ENCODE results near the gene UNC5A.
"Not testable (repeated sequence)": the region's sequence is repeated elsewhere in the genome, so short reads cannot be mapped to it uniquely, and the experiment has no call there.

Gene UNC5A

GRCh38 chr5:176863765-176864098, 53.4 kb downstream of the UNC5A start:
- DNase-seq (ENCODE audit: low read depth in 2 of 2), result no peak

GRCh38 chr5:176864755-176865154, 54.4 kb downstream of the UNC5A start:
- no peak for DNase-seq (ENCODE audit: low read depth in 2 of 2)

- DNase-seq (ENCODE audit: low read depth in 2 of 2), result no peak
These were observed 55.6 kb downstream of the UNC5A start for GRCh38 chr5:176865964-176866363.

GRCh38 chr5:176866707-176867310, 56.5 kb downstream of the UNC5A start:
- no peak for DNase-seq (ENCODE audit: low read depth in 2 of 2)

GRCh38 chr5:176868126-176868525, 57.8 kb downstream of the UNC5A start:
- DNase-seq (ENCODE audit: low read depth in 2 of 2), result no peak

GRCh38 chr5:176868731-176869130, 58.4 kb downstream of the UNC5A start:
- DNase-seq (ENCODE audit: low read depth in 2 of 2), result no peak

- DNase-seq (ENCODE audit: low read depth in 2 of 2), result no peak
These were observed 59.2 kb downstream of the UNC5A start for GRCh38 chr5:176869501-176870109.

- no peak for DNase-seq (ENCODE audit: low read depth in 2 of 2)
These were observed 59.8 kb downstream of the UNC5A start for GRCh38 chr5:176870110-176870591.

- not testable (repeated sequence) for DNase-seq (ENCODE audit: low read depth in 2 of 2)
These were observed 60.3 kb downstream of the UNC5A start for GRCh38 chr5:176870644-176871043.

- not testable (repeated sequence) for DNase-seq (ENCODE audit: low read depth in 2 of 2)
These were observed 62.2 kb downstream of the UNC5A start for GRCh38 chr5:176872586-176872985.

GRCh38 chr5:176873011-176873410, 62.7 kb downstream of the UNC5A start:
- not testable (repeated sequence) for DNase-seq (ENCODE audit: low read depth in 2 of 2)

- DNase-seq (ENCODE audit: low read depth in 2 of 2), result no peak
These were observed 63.3 kb downstream of the UNC5A start for GRCh38 chr5:176873541-176874172.

- DNase-seq (ENCODE audit: low read depth in 2 of 2), result no peak
These were observed 63.9 kb downstream of the UNC5A start for GRCh38 chr5:176874198-176874780.

GRCh38 chr5:176875014-176875550, 64.7 kb downstream of the UNC5A start:
- DNase-seq (ENCODE audit: low read depth in 2 of 2), result no peak

GRCh38 chr5:176875783-176876505, 65.6 kb downstream of the UNC5A start:
- DNase-seq (ENCODE audit: low read depth in 2 of 2), result no peak

- DNase-seq (ENCODE audit: low read depth in 2 of 2), result no peak
These were observed 66.4 kb downstream of the UNC5A start for GRCh38 chr5:176876506-176877431.

GRCh38 chr5:176877793-176878331, 67.5 kb downstream of the UNC5A start:
- no peak for DNase-seq (ENCODE audit: low read depth in 2 of 2)

GRCh38 chr5:176878463-176878862, 68.1 kb downstream of the UNC5A start:
- DNase-seq (ENCODE audit: low read depth in 2 of 2), result no peak

GRCh38 chr5:176878906-176879662, 68.7 kb downstream of the UNC5A start:
- DNase-seq (ENCODE audit: low read depth in 2 of 2), result no peak
